Epithelial cell of esophagus (primary cell): ENCODE measurements around the gene KRT32.

Experiments
- DNase-seq: peaks from one replicate; pipeline ENCODE4 v3.0.0; 2010; ENCODE audit warnings: low read depth
- H3K4me3 ChIP-seq: 2 replicates; pipeline ENCODE4 v1.5.1; 2011; ENCODE audit warnings: mild to moderate bottlenecking, low read length, control low read depth
- TF ChIP-seq, protein P1 (sequence below): IDR thresholded peaks from 2 replicates; pipeline ENCODE4 v1.5.1; 2011; ENCODE audit warnings: low read depth, mild to moderate bottlenecking, low read length, control low read depth, inconsistent platforms; ENCODE audit not compliant: insufficient read depth; ENCODE audit errors: missing control alignments

KRT32 gene

DNA sequence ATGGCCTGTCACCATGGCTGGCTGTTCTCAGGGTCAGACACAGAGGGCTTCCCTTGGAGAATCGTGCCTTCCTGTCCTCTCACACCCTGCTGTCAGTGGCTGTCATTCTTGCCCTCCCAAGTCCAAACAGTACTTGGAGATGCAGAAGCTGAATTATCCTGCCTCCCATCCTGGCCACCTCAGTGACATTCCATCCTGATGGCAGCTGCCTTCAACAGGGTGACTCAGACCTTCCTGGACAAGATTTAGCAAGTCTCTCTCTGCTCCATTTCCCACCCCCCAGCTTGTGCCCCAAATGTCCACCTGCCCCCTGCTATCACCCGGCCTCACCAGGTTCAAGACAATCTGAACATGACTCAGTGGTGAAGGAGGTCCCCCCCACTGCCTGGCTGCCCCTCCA lies 27.3 kb upstream of the KRT32 start:
- DNase-seq, result peak; percentile 67
- H3K4me3 ChIP-seq, result no peak overlapping the region
- TF ChIP-seq, protein P1, sequence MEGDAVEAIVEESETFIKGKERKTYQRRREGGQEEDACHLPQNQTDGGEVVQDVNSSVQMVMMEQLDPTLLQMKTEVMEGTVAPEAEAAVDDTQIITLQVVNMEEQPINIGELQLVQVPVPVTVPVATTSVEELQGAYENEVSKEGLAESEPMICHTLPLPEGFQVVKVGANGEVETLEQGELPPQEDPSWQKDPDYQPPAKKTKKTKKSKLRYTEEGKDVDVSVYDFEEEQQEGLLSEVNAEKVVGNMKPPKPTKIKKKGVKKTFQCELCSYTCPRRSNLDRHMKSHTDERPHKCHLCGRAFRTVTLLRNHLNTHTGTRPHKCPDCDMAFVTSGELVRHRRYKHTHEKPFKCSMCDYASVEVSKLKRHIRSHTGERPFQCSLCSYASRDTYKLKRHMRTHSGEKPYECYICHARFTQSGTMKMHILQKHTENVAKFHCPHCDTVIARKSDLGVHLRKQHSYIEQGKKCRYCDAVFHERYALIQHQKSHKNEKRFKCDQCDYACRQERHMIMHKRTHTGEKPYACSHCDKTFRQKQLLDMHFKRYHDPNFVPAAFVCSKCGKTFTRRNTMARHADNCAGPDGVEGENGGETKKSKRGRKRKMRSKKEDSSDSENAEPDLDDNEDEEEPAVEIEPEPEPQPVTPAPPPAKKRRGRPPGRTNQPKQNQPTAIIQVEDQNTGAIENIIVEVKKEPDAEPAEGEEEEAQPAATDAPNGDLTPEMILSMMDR, result no peak

DNA sequence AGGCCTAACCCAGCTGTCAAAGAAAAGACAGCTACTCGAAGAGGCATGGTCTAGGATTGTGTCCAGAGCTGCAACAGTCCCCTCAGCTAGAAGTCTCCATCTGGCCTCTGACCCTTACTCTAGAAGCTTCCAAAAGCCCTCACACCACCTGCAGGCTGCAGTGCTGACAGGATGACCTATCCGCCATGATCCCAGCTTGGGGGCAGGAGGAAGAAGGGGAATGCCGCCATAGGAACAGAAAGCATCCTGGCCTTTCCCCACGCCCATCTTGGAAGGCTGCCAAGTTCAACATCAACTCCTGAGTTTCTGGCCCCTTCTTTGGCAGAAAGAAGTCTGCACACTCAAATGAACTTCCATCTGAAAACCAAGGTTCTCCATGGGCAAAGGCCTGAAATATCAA lies 25.6 kb upstream of the KRT32 start:
- no peak overlapping the region for H3K4me3 ChIP-seq
- no peak for DNase-seq
- TF ChIP-seq, protein P1, result no peak

DNA sequence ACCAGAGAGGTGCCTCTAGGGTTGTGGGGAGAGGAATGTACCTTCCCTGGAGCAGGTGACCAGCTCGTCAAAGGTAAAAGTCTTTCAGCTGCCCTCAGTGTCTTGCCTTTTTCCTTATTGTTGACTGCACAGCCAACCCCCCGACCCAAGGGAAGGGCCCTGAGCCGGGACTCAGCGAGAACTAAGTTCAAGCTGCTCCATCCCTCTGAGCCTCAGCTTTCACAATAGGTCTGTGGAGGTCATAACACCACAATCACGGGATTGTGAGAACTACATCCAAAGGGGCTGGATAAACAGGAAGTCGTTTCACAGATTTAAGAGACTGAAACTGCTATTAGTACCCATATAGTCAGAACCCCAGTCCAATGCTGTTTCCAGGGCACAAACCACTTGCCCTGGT lies 25.2 kb upstream of the KRT32 start:
- no peak overlapping the region for H3K4me3 ChIP-seq
- TF ChIP-seq, protein P1, result no peak
- no peak for DNase-seq

DNA sequence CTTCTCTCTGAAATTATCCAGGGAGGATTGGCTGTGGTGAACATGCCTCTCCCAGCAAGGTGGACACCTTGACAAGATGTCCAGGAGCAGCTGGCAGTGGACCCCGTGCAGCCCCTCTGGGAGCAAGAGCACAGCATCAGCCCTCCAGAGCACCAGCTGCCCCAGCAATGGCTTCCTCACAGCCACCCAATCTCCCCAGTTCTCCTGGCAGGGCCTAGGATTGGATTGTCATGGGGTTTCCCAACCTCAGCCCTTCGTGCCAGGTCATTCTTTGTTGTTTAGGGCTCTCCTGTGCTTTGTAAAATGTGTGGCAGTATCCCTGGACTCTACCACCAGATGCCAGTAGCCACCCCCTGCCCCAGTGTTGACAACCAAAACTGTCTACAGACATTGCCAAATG lies 24.3 kb upstream of the KRT32 start:
- TF ChIP-seq, protein P1, result no peak
- no peak overlapping the region for H3K4me3 ChIP-seq
- DNase-seq, result no peak

DNA sequence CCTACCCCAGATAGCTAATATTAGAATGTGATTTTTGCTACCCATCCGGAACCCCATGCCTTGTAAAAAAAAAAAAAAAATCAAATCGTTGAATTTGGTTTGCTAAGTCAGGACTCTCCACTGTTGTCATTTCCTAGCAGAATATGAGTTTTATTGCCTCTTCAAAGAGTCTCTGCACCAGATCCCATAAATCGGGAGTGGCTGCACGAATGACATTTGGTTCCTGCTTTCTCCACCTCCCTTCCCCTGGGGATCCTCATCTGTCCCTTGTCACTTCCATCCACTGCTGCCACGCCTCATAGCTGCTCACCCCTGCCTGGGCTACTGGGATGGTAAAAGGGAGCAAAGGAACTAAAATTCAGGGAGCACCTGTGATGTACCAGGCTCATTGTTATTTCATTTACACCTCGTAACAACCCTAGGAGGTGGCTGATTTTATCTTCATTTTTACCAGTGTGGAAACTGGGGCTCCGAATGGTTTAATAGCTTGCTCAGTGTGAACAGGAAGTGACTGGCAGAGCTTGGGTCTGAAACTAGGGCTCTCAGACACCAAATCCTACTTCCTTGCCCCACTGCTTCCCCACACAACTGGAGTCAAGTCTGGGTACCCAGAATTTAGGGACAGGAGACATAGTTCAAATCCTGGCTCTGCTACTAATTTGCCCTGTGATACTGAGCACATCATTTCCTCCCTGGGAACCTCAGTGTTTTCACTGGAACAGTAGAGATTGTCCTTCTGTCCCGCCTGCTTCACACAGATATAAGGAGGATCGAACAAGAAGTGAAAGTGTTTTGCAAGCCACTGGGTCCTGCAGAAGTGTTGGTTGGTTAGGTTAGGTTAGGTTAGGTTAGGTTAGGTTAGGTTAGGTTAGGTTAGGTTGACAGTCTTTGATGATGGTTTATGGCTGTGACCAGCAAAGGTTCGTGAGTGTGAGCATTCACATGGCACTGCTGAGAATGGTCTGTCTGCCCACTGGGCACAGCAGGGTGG lies 23.1 kb upstream of the KRT32 start:
- TF ChIP-seq, protein P1, result no peak
- no peak overlapping the region for H3K4me3 ChIP-seq
- DNase-seq, result no peak

DNA sequence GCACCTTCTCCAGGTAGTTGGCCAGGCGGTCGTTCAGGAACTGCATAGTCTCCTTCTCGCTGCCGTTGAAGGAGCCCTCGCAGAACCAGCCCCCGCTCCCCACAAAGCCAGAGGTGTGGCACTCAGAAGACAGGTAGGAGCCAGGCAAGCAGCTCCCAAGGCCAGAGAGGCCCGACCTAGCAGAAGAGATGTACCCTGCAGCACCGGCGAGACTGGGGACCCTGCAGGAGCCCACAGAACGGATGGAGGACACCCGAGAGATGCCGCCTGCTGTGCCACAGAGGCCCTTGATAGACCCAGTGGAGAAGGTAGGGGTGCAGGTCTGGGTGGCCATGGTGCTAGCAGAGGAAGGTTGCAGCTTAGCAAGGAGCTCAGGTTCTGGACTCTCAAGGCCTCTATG lies 22.3 kb upstream of the KRT32 start, which contains the start of gene KRT36:
Gene KRT36 (minus strand): TSS at position 380 of the 400 bp plus-strand sequence. CDS start 46 bp downstream, at position 334.
- H3K4me3 ChIP-seq, result no peak within 1 kb of the TSS
- DNase-seq, result no peak
- TF ChIP-seq, protein P1, result no peak
